GM18907 (cell line): ENCODE measurements around the gene PDRG1.

Source experiments
- ATAC-seq: cut with Tn5 transposase; IDR thresholded peaks from one replicate; pipeline ENCODE4 v1.9.1; 2021; ENCODE audit warnings: mild to moderate bottlenecking, moderate library complexity; ENCODE audit not compliant: unreplicated experiment

Gene PDRG1

DNA sequence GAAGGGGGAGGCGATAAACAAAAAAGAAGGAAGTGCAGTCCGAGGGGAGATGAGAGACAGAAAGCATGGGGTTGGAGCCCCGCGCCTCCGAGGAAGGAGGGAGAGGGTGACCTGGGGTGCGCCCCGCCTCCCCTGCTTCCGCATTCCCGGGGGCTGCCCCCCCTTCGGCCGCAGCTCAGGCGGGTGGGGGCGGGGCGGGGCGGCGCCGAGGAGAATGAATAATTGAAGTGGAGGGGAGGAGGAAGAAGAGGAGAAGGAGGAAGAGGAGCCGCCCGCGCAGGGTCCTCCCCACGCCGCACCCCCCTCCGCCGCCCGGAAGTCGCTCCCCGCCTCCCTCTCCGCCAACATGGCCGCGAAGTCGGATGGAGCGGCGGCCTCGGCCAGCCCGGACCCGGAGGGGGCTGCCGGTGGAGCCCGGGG is 16.0 kb upstream of the PDRG1 start, which contains the start of gene XKR7:
XKR7 (plus strand) TSS at position 322 of the 420 bp plus-strand sequence; CDS start at position 347, 25 bp downstream.
- ATAC-seq = no peak

GRCh38 chr20:31966991-31967655 is 15.3 kb upstream of the PDRG1 start:
- no peak for ATAC-seq

DNA sequence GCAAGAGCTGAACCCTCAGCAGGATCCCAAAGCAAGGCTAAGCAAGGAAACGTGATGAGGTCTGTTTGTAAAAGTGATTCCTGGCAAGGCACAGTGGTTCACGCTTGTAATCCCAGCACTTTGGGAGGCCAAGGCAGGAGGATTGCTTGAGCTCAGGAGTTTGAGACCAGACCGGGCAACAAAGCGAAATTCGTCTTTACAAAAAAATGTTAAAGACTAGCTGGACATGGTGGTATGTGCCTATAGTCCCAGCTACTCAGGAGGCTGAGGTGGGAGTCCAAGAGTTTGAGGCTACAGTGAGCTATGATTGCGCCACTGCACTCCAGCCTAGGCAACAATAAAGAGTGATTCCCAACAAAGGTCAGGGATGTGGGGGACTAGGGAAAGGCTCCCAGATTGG is 12.0 kb upstream of the PDRG1 start:
- no peak for ATAC-seq

DNA sequence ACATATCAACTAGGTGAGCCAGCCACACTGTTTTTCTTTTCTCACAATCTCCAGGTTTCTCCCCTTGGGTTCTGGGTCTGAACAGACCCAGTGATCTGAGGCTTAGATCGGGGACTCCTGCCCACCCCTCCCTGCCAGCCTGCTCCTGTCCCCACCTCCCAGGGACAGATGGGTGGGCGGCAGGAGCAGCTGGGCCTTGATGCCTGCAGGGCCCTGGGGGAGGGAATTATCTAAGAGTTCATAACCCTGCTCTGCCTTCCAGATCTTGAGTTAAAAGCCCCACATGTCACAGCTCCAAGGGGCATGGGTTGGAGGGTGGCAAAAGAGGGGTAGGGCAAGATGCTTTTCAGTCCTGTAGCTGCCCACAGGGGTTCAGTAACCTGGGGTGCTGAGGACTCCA is 10.9 kb upstream of the PDRG1 start:
- no peak for ATAC-seq

DNA sequence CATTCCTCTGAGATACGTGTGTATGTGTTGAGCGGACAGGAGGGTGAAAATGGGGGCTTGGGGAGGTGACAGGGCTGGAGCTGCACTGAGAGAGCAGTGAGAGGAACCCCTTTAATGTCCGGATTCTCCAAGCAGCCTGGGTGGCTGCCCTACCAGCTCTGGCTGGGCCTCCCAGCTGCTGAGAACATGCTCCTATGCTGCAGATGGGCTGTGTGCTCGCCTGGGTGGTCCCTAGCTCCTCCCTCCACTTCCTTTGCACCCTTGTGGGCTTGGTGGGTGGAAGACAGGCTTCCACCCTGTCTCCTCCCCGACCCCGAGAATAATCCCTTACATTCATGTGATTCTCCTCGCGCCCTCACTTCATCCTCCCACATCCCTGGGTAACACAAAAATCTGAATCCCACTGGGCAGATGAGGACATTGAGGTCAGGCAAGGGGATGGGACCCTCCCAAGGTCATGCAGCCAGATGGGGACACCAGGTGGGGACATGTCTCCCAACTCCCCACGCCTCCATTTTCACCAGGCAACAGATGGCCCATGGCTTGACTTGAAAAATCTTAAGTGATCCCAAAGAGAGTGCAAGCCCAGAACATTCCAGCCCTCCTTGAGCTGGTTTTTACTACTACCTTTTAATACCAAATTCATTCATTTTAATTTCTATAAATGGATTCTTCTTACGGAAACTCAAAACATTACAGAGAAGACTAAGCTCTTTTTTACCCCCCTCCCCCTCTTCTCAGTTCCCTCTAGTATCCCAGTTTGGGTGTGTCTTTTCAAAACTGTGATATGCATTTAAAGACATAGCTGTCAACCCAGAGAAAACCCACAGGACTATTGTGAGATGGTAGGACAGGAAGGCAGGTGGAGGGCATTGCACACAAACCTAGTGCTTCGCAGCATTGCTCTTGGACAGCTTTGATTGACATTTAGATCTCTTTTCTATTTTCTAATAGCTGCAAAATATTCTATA is 5.0 kb upstream of the PDRG1 start:
- no peak for ATAC-seq

- ATAC-seq = no peak
Observed at GRCh38 chr20:31954500-31954899, 2.7 kb upstream of the PDRG1 start.

DNA sequence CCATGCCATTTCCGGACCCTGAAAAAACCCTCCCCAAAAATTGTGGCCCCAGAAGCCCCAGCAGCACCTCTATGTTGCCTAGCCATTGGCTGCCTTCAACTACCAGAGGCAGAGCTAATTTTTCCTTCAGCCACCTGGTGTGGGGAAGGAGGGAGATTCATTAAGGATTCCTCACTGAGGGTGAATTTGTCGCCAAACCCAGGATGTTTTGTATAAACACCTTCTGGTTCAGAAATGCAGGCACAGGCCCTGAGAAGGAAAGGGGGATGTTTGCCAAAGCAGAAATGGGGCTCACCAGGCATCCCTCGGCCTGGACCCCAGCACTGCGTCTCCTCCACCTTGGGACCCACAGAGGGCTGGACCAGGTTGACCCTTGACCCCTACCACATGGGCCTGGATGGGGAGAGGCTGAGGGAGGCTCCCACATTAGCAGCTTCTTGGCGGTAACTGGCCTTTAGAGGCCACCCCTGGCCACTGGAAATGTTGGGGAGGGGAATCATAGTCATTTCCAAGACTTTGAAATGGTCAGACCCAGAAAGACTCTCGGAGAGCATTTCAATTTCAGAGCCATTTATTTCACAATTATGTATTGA is 1.8 kb upstream of the PDRG1 start:
- no peak for ATAC-seq

- no peak for ATAC-seq
Observed at GRCh38 chr20:31951203-31951529, 680 bp downstream of the PDRG1 start.

GRCh38 chr20:31949877-31950646 is 1.8 kb downstream of the PDRG1 start:
- no peak for ATAC-seq

- ATAC-seq = no peak
Observed at GRCh38 chr20:31948008-31948407, 3.8 kb downstream of the PDRG1 start.

DNA sequence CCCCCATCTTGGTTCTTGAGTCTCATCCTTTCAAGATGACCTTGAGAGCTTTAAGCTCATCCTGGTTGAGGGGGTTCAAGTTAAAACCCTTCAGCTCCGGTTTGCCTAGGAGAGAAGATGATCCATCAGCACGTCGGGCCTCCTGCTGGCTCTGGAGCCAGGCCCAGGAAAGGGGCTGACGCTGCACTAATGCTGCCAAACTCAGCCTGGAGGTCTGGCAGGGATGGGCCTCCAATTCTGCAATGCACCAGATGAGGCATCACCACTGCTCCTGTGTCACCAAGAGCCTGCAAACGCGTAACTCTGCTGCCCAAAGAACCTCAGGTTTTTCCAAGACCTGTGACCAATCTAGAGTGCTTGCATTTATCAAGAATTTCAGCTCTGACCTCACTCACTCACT is 6.1 kb downstream of the PDRG1 start:
- no peak for ATAC-seq

DNA sequence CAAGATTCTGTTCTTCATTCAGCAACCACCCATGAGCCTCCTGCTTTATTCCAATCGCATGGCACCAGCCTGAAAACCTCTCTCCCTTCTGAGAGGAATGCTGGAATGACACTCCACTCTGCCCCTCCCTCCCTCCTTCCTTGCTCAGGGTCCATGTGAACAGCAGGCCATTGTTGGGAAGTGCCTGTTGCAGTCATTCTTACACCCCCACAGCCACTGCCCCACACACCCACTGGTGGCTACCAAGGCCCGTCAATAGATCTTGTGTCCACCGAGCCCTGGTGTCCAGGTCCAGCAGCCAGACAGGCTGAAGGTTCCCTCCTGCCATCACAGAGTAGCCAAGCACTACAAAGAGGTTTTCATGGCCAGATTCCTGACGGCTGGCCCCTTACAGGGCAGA is 6.5 kb downstream of the PDRG1 start:
- ATAC-seq = no peak

GRCh38 chr20:31943052-31943471 is 8.8 kb downstream of the PDRG1 start:
- no peak for ATAC-seq

GRCh38 chr20:31939661-31940060 is 12.2 kb downstream of the PDRG1 start:
- no peak for ATAC-seq

GRCh38 chr20:31937820-31938219 is 14.0 kb downstream of the PDRG1 start:
- no peak for ATAC-seq

- ATAC-seq = no peak
Observed at GRCh38 chr20:31936420-31936819, 15.4 kb downstream of the PDRG1 start.

DNA sequence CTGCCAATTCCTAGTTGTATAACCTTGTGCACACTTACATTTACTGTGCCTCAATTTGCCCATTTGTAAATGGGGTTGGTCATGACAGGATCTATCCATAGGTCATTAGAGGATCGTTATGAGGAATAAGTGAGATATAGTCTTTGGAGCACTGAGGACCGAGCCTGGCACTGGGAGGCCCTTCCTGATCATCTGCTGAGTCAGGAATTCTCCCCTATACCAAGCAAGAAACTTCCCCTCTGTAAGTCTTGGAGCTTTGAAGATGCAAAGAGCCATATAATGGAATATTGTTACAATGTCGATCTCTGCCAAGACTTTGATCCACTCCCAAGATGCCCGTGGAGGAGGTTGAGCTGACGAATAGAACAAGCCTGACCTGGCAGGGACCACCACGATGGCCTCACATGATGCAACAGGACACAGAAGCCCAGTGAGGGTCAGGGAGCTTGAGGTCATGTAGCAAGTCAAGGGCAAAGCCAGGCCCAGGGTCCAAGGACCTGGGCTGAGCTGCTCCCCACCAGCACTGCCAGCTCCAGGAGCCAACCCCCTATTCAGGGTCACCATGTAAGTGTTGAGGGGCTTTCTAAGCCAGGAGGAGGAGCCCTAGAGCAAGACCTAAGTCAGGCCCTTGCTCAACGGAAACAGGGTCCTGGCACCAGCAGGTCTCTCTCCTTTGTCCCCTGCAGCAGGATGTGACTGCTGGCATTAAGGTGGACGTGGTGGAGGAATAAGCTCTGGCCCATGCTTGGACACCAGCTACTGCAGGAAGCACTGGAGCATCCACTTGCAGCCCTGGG is 16.7 kb downstream of the PDRG1 start:
- no peak for ATAC-seq

GRCh38 chr20:31934491-31934890 is 17.4 kb downstream of the PDRG1 start:
- ATAC-seq = no peak

DNA sequence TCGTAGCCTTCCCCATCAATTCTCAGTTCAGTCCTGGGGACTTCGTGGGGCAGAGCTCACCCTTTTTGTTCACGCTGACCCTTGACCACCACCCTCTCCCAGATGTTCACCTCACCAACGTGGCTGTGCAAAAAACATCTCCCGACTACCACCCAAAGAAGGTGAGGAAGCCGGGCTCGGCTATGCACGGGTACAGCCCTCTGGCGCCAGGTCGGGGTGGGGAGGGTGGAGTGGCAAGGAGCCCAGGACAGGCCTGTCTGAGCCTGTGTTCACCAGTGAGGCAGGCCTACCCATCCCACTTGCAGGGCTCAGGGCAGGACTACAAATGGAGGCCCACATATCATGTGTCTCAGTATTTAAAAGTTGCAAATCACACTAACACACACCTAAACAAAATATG is 18.1 kb downstream of the PDRG1 start:
- ATAC-seq = no peak

DNA sequence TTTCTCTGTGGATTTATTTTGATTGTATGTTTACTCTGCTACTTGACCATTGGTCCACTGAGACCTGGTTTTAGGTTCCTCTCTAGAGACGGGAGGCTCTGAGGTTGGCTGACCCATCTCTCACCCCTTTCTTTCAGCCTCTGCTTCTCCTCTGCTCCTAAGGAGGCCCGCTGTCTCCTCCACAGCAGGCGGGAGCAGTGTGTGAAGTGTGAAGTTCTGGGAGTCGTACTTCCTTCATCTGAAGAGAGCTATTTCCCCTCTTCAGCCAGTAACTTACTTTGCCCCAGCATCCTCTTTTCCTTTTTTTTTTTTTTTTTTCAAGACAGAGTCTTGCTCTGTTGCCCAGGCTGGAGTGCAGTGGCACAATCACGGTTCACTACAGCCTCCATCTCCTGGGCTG is 21.1 kb downstream of the PDRG1 start:
- no peak for ATAC-seq
